GM18508 (cell line): Measurements from ENCODE around the gene NRCAM.

ENCODE experiments used
- ATAC-seq: cut with Tn5 transposase; IDR thresholded peaks from one replicate; pipeline ENCODE4 v1.9.1; 2021; ENCODE audit warnings: moderate number of reproducible peaks; ENCODE audit not compliant: insufficient read depth, unreplicated experiment

The NRCAM gene

DNA sequence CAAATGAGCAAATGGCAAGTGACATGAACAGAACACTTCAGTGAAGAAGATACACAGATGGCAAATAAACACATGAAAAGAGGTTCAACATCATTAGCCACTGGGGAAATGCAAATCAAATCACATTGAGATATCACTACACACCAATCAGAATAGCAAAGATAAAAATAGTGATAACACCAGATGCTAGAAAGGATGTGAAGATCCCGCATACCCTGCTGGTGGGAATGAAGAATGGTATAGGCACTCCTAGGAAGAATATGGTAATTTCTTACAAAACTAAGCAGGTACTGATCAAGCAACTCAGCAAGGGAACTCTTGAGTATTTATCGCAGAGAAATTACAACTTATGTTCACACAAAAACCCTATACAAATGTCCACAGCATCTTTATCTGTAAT, 337.3 kb downstream of the NRCAM start:
- no peak for ATAC-seq

- ATAC-seq = no peak
Observed at GRCh38 chr7:108114117-108114841, 342.0 kb downstream of the NRCAM start.

DNA sequence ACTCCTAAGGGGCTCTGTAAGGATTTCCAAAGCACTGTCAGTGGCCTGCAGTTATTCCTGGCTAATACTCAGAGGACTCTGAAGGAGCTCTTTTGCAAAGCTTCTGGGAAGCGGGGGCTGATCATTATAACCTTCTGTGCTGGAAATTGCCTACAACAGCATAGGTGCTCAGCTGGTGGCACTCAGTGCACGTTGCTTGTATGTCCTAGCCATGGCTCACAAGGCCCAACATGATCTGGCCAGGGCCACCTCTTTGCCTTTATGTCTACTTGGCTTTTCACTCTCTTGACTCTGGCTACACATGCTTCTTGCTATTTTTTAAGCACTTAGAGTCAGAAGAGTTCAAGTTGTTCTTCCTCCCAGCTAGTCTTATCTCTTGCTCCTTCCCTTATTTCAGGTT, 343.6 kb downstream of the NRCAM start:
- no peak for ATAC-seq

GRCh38 chr7:108109221-108109908, 346.9 kb downstream of the NRCAM start:
- ATAC-seq = peak; percentile 44

DNA sequence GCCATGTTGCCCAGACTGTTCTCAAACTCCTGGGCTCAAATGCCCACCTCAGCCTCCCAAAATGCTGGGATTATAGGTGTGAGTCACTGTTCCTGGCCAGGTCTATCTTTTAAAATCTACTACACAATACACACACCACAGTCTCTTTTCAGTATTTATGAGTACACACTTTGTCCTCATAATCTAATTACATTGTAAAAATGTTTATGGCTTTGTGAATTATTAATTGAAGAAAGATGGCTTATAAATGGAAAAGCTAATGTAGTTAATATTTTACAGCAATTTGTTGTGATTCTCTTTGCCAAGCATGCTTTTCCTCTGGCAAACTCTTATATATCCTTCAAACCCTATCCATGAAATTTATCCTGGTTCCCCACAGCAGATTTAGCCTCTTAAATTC, 348.1 kb downstream of the NRCAM start:
- no peak for ATAC-seq

DNA sequence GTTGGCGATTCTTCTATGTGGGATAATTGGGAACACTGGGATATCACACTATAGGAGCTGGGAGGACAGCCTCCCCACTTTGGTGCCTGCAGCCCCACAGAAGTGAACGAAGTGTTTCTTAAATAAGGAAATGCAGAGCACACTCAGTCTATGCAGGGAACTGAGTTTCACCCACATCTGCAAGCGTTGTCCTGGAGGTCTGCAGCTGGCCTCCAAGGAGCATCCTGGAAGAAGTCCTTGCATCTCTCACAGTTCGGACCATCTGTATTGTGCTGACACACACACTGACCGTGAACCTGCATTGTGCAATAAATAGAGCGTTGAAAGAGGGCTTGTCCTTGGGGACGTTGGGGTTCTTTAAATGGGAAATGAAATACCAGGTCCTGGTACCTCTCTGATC, 351.9 kb downstream of the NRCAM start:
- ATAC-seq = no peak

- ATAC-seq = no peak
Observed at GRCh38 chr7:108103558-108104298, 352.5 kb downstream of the NRCAM start.

DNA sequence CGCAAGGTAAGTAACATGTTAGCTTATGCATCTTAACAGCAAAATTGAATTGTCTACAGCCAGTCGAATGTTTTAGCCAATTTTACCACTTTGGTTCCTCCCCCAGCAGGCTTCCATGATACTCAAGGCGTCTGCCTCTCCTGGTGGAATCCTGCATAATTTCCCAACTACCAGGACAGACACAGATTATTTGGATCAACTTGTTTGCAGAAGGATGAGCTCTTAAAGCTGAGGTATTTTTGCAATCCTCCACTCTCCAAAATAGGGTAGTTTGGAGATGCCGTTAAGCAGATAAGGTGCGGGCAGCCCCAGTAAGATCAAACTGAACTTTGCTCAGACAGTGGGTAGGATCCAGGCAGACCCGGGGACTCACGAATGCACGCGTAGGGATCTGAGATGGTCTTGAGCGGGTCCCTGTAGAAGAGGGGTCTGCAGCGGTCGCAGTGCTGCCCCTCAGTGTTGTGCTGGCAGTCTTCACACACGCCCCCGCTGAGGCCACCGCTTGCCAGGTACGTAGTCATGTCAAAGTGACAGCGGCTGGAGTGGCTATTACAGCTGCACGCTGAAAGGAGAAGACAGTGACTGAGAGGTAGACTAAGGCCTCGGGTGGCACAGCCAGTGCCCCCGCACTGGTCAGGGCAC, 353.4 kb downstream of the NRCAM start:
- no peak for ATAC-seq

- ATAC-seq = no peak
Observed at GRCh38 chr7:108101759-108102158, 354.5 kb downstream of the NRCAM start.

- no peak for ATAC-seq
Observed at GRCh38 chr7:108099713-108100112, 356.5 kb downstream of the NRCAM start.

DNA sequence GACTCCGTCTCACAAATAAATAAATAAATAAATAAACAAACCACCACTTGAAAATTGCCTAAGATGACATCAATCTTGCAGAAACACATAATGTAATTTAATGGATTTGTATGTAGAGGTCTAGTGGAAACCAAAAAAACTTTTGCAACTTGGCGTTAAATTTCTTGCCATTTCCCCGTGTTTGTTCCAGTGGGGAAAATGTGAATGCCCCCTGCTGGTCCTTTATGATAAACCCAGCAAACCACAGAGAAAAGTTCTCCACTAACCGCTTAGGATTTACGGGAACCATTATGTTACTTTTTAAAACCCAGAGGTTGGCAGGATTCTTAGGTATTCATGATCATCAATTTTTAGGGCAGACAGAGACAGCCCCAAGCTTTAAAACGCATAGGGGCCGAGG, 358.5 kb downstream of the NRCAM start:
- no peak for ATAC-seq
